Heart left ventricle (tissue), 16 donors: ENCODE data around the gene TMEM119. TPM values are rescaled to one million over a fixed set of nuclear protein-coding genes. Genes with fewer than 3 reads are reported as not detected.

ENCODE experiments used
- ATAC-seq, 4 donors: fragments of 200-7000 bp; cut with Tn5 transposase; one replicate each; pipeline ENCODE4 v1.9.1; 2020 to 2022; ENCODE audit warnings: moderate library complexity in 4 of 4, mild to moderate bottlenecking in 3 of 4, moderate number of reproducible peaks in 1 of 4
- DNase-seq, 5 donors: peaks; one replicate each; pipeline ENCODE4 v3.0.0-alpha.2; 2020
- H3K27ac ChIP-seq, 12 donors: fragments of 200-600 bp; sonication (generic) in 4 of 12; one replicate each; pipeline versions ENCODE4 v1.5.0 to v1.8.0; 2016 to 2022; ENCODE audit warnings: mild to moderate bottlenecking in 2 of 12
- H3K27me3 ChIP-seq, 9 donors: fragments of 200-600 bp; sonication (generic) in 2 of 9; one replicate each; pipeline versions ENCODE4 v1.5.1 to v1.8.0; 2016 to 2022; ENCODE audit warnings: mild to moderate bottlenecking in 3 of 9
- H3K36me3 ChIP-seq, 9 donors: fragments of 200-600 bp; sonication (generic) in 2 of 9; one replicate each; pipeline versions ENCODE4 v1.5.0 to v1.8.0; 2018 to 2022; ENCODE audit warnings: mild to moderate bottlenecking in 2 of 9
- H3K4me1 ChIP-seq, 12 donors: fragments of 200-600 bp; sonication (generic) in 4 of 12; one replicate each; pipeline versions ENCODE4 v1.5.0 to v1.8.0; 2016 to 2022; ENCODE audit warnings: mild to moderate bottlenecking in 3 of 12
- H3K4me3 ChIP-seq, 12 donors: fragments of 200-600 bp; sonication (generic) in 4 of 12; one replicate each; pipeline versions ENCODE4 v1.5.0 to v1.8.0; 2017 to 2022; ENCODE audit warnings: mild to moderate bottlenecking in 9 of 12, moderate library complexity in 4 of 12
- H3K9me3 ChIP-seq, 12 donors: fragments of 200-600 bp; sonication (generic) in 4 of 12; one replicate each; pipeline versions ENCODE4 v1.5.0 to v1.8.0; 2016 to 2022; ENCODE audit warnings: mild to moderate bottlenecking in 1 of 12
- POLR2A ChIP-seq, 2 donors: fragments of 450-650 bp; IDR thresholded peaks; one replicate each; pipeline ENCODE4 v1.6.1; 2017; ENCODE audit warnings: antibody characterized with exemption in 2 of 2, mild to moderate bottlenecking in 2 of 2, moderate library complexity in 2 of 2
- WGBS, 4 donors: extraction: QIAGEN DNeasy Blood & Tissue Kit in 2 of 4; methylation state at CpG; one replicate each; pipeline versions ENCODE4 v1.1.5 to v1.1.7; 2013 to 2018; 5-methylcytosine and 5-hydroxymethylcytosine counted together
- intact Hi-C, 10 donors: fragments of 100-400 bp; cut with DNase I; formaldehyde crosslinking; loops; one replicate each; pipeline versions ENCODE4 v1.11.1 to v1.14.2; 2022
- polyA plus RNA-seq, 2 donors: library from polyadenylated mRNA; stranded (reverse); fragments of 200-250 nt; gene quantifications; one replicate each; pipeline ENCODE4 v1.2.3, GENCODE V29; 2013
- total RNA-seq, 9 donors: library from RNA; depleted of rRNA in 2 of 9; stranded (reverse); fragments of >200 nt in 2 of 9; fragmentation: NEBNext Ultra II Directional in 3 of 9; extraction: Animal tissue kit (Norgen Biotek cat#: 25700) in 3 of 9; gene quantifications; one replicate each; pipeline versions ENCODE4 v1.1.0 to v1.2.4, GENCODE V29; 2016 to 2023
- TF ChIP-seq, protein P1 (sequence below), 12 donors: fragments of 200-600 bp; sonication (generic) in 4 of 12; IDR thresholded peaks; one replicate each; pipeline versions ENCODE4 v1.5.0 to v1.8.0; 2018 to 2022; ENCODE audit warnings: antibody characterized with exemption in 12 of 12, mild to moderate bottlenecking in 5 of 12
- donor health status: ischemic (EF 13 %, LVEDD 7.1; RV severe dilation, severe dysfunction).
- donor health status: healthy with polysubstance abuse.
- donor health status: DM: no; HTN: yes; CAD: no.
- donor health status: DM: no; HTN: no; CAD: no.
- donor health status: ischemic (EF 25% LVEDD 6.9; RV normal size, moderate dysfunction).
- donor health status: ischemic (EF 25% LVEDD 5.7; RV mildly dilated, moderate dysfunction).
- donor health status: healthy.
- donor health status: DM: yes; HTN: yes; CAD: no.
- donor health status: ischemic (EF 35%, LVEDD 5.7; RV mildly dilated, moderate dysfunction).
- donor health status: nonischemic (EF 11% LVEDD 7.7; RV severe dilation, severe dysfunction).
- donor health status: DM: yes; HTN: yes; CAD: no.
- donor health status: PGD.
- donor health status: ischemic (EF 29% LVEDD 5.4; RV normal size, mild dysfunction).
- donor health status: nonischemic (EF 23%, LVEDD 6.1; RV moderate dilation, normal function).

Gene TMEM119
- total and polyA plus RNA-seq, 11 donors, result 0.19 to 11.0 (median 2.2) TPM

DNA sequence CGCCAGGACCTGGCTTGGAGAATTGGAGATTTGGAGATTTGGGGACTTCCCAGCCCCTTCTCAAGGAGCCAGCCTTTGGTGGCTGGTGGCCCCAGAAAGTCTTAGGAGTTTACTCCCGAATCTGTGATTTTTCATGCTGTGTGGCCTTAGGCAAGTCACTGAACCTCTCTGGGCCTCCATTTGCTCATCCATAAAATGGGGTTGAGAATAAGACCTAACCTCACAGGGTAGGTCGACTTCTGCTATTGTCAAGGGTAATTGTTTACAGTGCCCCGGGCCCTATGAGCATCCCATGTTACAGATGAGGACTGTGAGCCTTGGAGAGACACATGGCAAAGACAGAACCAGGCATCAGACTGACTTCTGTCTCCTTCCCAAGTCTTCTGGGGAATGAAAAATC lies 16.2 kb upstream of the TMEM119 start:
- peaks cover 0 to 46% (median 14%) of the 10 kb centered on the region in 12 donors for H3K4me1 ChIP-seq
- peaks cover 0 to 10% (median 0%) of the 10 kb centered on the region in 12 donors for H3K9me3 ChIP-seq
- no peak overlapping the region for H3K27ac ChIP-seq
- ATAC-seq, result no peak
- no peaks in the 10 kb centered on the region for H3K27me3 ChIP-seq
- TF ChIP-seq, protein P1, sequence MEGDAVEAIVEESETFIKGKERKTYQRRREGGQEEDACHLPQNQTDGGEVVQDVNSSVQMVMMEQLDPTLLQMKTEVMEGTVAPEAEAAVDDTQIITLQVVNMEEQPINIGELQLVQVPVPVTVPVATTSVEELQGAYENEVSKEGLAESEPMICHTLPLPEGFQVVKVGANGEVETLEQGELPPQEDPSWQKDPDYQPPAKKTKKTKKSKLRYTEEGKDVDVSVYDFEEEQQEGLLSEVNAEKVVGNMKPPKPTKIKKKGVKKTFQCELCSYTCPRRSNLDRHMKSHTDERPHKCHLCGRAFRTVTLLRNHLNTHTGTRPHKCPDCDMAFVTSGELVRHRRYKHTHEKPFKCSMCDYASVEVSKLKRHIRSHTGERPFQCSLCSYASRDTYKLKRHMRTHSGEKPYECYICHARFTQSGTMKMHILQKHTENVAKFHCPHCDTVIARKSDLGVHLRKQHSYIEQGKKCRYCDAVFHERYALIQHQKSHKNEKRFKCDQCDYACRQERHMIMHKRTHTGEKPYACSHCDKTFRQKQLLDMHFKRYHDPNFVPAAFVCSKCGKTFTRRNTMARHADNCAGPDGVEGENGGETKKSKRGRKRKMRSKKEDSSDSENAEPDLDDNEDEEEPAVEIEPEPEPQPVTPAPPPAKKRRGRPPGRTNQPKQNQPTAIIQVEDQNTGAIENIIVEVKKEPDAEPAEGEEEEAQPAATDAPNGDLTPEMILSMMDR (IDR thresholded peaks at IDR 0.05), result no peak
- no peak for TF ChIP-seq POLR2A (IDR thresholded peaks at IDR 0.05)
- WGBS, 4 donors, result 83 to 92% (median 84%) methylated on average over 3 to 4 of the region's 4 CpGs
- no peak for DNase-seq
- intact Hi-C loops, result loop anchor here in 1 of 10 donors (5.0 kb wide), 1 partner anchor 42 kb away; no protein-coding TSS in a partner anchor
- H3K4me3 ChIP-seq, result no peak overlapping the region
- no peaks in the 10 kb centered on the region for H3K36me3 ChIP-seq

DNA sequence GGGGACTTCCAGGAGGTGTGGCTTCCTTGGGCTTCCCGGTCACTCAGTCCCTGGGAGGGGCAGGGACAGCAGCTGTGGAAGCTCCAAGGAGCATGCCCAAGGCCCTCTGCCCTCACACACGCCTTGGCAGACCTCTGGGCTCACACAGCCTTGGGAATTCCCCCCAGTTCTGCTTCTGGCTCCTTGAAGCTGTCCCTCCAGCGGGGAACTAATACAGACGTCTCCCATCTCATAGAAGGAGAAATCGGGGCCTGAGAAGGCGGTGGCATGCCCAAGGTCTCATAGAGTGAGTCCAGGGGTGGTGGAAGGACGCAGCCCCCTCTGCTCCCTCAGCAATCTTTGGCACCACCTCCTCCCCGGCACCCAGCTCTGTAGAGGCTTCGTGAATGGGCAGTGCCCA lies 15.7 kb upstream of the TMEM119 start:
- TF ChIP-seq POLR2A (IDR thresholded peaks at IDR 0.05), result no peak
- TF ChIP-seq, protein P1 (IDR thresholded peaks at IDR 0.05), result no peak
- 54 to 69% (median 66%) methylated on average over 8 to 9 of the region's 9 CpGs for whole genome bisulfite sequencing, 4 donors
- Histone ChIP-seq H3K4me1 (peaks cover 0 to 45% (median 14%) of the 10 kb centered on the region in 12 donors), H3K27me3 (no peaks in the 10 kb centered on the region), H3K36me3 (no peaks in the 10 kb centered on the region), H3K4me3 (no peak overlapping the region), H3K27ac (no peak overlapping the region), H3K9me3 (peaks cover 0 to 10% (median 0%) of the 10 kb centered on the region in 12 donors)
- intact Hi-C loops, result loop anchor here in 1 of 10 donors (5.0 kb wide), 1 partner anchor 41 kb away; no protein-coding TSS in a partner anchor
- ATAC-seq, result no peak
- DNase-seq, result no peak

DNA sequence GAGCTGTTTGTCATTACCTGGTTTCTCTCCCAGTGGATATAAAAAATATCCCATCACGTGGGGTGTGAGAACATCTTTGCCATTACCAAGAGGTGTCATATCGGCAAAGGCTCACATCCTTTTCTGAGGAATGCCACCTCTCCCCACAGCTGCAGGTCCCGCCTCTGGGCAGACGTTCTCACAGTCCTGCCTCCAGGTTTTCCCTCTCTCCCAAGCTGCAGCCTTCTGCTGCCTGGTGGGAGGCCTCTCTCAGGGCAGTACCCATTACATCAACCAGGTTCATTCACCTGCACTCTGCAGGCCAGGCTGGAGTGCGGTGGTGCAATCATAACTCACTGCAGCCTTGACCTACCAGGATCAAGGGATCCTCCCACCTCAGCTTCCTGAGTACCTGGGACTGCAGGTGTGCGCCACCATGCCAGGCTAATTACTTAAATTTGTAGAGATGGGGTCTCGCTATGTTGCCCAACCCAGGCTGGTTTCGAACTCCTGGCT lies 15.0 kb upstream of the TMEM119 start:
- Histone ChIP-seq H3K9me3 (peaks cover 0 to 10% (median 0%) of the 10 kb centered on the region in 12 donors), H3K27me3 (no peaks in the 10 kb centered on the region), H3K4me3 (no peak overlapping the region), H3K27ac (no peak overlapping the region), H3K4me1 (peaks cover 0 to 38% (median 12%) of the 10 kb centered on the region in 12 donors), H3K36me3 (no peaks in the 10 kb centered on the region)
- no peak for ATAC-seq
- intact Hi-C loops, result loop anchor here in 1 of 10 donors (5.0 kb wide), 1 partner anchor 41 kb away; no protein-coding TSS in a partner anchor
- 77 to 83% (median 81%) methylated on average over 8 of the region's 8 CpGs for WGBS, 4 donors
- TF ChIP-seq, protein P1 (IDR thresholded peaks at IDR 0.05), result no peak
- no peak for TF ChIP-seq POLR2A (IDR thresholded peaks at IDR 0.05)
- no peak for DNase-seq

DNA sequence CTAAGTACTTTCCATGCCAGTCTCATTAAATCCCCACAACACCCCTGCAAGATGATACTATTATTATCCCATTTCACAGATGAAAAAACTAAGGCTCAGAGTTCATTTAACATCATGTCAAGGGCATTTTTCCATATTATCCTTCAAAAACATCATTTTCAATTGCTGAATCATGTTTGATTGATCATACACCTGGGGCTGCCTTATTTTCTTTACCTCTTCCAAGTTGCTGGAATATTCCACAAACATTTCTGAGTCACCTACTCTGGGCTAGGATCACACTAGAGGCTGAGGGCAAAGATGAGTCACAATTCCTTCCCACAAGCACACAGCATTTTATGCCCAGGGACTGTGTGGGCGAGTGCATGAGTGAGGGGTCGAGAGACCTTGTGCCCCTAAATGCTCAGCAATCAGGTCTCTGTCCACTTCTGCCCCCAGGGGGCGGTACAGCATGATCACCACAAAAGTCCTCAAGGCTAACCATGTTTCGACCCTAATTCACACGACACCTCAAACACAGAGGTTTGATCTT lies 14.1 kb upstream of the TMEM119 start:
- DNase-seq (no peak), ATAC-seq (peak in 1 of 4 donors; percentile 28)
- H3K27ac ChIP-seq, result no peak overlapping the region
- H3K36me3 ChIP-seq, result no peaks in the 10 kb centered on the region
- H3K4me1 ChIP-seq, result peaks cover 0 to 29% (median 11%) of the 10 kb centered on the region in 12 donors
- 53 to 69% (median 64%) methylated on average over 3 to 5 of the region's 5 CpGs for WGBS, 4 donors
- TF ChIP-seq, protein P1 (IDR thresholded peaks at IDR 0.05), result peak in 9 of 12 donors; percentile 17 to 50 (median 41)
- no peak for TF ChIP-seq POLR2A (IDR thresholded peaks at IDR 0.05)
- intact Hi-C loops, result loop anchor here in 1 of 10 donors (5.0 kb wide), 1 partner anchor 40 kb away; no protein-coding TSS in a partner anchor
- no peak overlapping the region for H3K4me3 ChIP-seq
- peaks cover 0 to 10% (median 0%) of the 10 kb centered on the region in 12 donors for H3K9me3 ChIP-seq
- no peaks in the 10 kb centered on the region for H3K27me3 ChIP-seq
